H1 (cell line): ENCODE data around the gene TBL2. TPM values are rescaled to one million over a fixed set of nuclear protein-coding genes. Genes with fewer than 3 reads are reported as not detected.

Experiments
- EGR1 ChIP-seq: IDR thresholded peaks from 2 replicates; pipeline ENCODE4 v1.6.1; 2011; ENCODE audit warnings: low read depth, low read length, borderline replicate concordance
- JUND ChIP-seq: IDR thresholded peaks from 2 replicates; pipeline ENCODE4 v1.6.1; 2011; ENCODE audit warnings: mild to moderate bottlenecking, improper control_type of control experiment, low read length
- KDM1A ChIP-seq: fragments of 200-600, 300-600 bp; sonication (generic); IDR thresholded peaks from 2 replicates; pipeline ENCODE4 v1.7.1; 2016; ENCODE audit warnings: mild to moderate bottlenecking, low read length, borderline replicate concordance
- RAD21 ChIP-seq, 2 experiments: IDR thresholded peaks in 1 of 2; conservative IDR thresholded peaks in 1 of 2; 2 replicates each; pipeline ENCODE4 v1.6.1; 2011; ENCODE audit warnings: low read depth in 2 of 2, low read length in 2 of 2, improper control_type of control experiment in 1 of 2, inconsistent platforms in 1 of 2, mild to moderate bottlenecking in 1 of 2, moderate library complexity in 1 of 2
- RXRA ChIP-seq: IDR thresholded peaks from 2 replicates; pipeline ENCODE4 v1.6.1; 2011; ENCODE audit warnings: low read depth, mild to moderate bottlenecking, low read length, moderate library complexity; ENCODE audit not compliant: insufficient read depth
- SUZ12 ChIP-seq: fragments of 200-600 bp; sonication (generic); IDR thresholded peaks from 2 replicates; pipeline ENCODE4 v1.6.1; 2012; ENCODE audit warnings: mild to moderate bottlenecking, inconsistent platforms, low read length, moderate library complexity, mixed read lengths
- polyA plus RNA-seq, 7 experiments: library from polyadenylated mRNA; depleted of rRNA in 3 of 7; stranded (reverse) in 5 of 7; unstranded in 2 of 7; fragments of >200 nt in 5 of 7; fragments of 200-250 nt in 2 of 7; gene quantifications; 1 replicate in 5 of 7; 2 replicates in 1 of 7; 4 replicates in 1 of 7; pipeline versions ENCODE4 v1.2.1 to v1.2.3, GENCODE V29; 2011 to 2013; ENCODE audit warnings: missing spikeins in 2 of 7, mixed read lengths in 2 of 7
- total RNA-seq: library from RNA; stranded (reverse); fragmentation: NEBNext Ultra II Directional; extraction: Animal tissue kit (Norgen Biotek cat#: 25700); gene quantifications from 2 replicates; pipeline ENCODE4 v1.2.1, GENCODE V29; 2021
- TF ChIP-seq, protein P1 (sequence below): fragments of 300-600 bp; sonication (generic); IDR thresholded peaks from 2 replicates; pipeline ENCODE4 v1.7.1; 2012; ENCODE audit warnings: low read length, moderate library complexity, mild to moderate bottlenecking, inconsistent platforms; ENCODE audit not compliant: insufficient replicate concordance
- TF ChIP-seq, protein P2 (sequence below): IDR thresholded peaks from 2 replicates; pipeline ENCODE4 v1.6.1; 2011; ENCODE audit warnings: low read length, improper control_type of control experiment

Gene TBL2
- total and polyA plus RNA-seq, 2 of the 8 experiments (the other 6 are each of a cell fraction or from before 2014, with no cell fraction given): 25.8 to 29.7 TPM

DNA sequence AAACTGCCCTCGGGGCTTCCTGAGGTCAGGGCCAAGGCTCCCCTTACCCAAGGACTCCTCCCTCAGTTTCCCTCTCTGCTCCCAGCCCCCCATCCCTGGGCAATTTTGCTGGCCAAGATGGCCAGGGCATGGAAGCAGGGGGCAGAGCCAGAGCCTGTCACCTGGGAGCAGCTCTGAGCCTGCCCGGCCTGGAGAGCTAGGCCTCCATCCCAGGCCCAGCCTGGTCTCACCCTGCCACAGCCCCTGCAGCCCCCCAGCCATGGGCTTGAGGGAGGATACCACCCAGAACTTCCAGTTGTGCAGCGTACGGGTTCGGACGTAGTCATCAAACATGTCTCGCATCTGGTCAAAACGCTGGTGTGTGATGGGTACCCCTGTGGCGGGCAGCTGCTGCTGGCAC is 17.0 kb upstream of the TBL2 start (continued):
- TF ChIP-seq, protein P1, sequence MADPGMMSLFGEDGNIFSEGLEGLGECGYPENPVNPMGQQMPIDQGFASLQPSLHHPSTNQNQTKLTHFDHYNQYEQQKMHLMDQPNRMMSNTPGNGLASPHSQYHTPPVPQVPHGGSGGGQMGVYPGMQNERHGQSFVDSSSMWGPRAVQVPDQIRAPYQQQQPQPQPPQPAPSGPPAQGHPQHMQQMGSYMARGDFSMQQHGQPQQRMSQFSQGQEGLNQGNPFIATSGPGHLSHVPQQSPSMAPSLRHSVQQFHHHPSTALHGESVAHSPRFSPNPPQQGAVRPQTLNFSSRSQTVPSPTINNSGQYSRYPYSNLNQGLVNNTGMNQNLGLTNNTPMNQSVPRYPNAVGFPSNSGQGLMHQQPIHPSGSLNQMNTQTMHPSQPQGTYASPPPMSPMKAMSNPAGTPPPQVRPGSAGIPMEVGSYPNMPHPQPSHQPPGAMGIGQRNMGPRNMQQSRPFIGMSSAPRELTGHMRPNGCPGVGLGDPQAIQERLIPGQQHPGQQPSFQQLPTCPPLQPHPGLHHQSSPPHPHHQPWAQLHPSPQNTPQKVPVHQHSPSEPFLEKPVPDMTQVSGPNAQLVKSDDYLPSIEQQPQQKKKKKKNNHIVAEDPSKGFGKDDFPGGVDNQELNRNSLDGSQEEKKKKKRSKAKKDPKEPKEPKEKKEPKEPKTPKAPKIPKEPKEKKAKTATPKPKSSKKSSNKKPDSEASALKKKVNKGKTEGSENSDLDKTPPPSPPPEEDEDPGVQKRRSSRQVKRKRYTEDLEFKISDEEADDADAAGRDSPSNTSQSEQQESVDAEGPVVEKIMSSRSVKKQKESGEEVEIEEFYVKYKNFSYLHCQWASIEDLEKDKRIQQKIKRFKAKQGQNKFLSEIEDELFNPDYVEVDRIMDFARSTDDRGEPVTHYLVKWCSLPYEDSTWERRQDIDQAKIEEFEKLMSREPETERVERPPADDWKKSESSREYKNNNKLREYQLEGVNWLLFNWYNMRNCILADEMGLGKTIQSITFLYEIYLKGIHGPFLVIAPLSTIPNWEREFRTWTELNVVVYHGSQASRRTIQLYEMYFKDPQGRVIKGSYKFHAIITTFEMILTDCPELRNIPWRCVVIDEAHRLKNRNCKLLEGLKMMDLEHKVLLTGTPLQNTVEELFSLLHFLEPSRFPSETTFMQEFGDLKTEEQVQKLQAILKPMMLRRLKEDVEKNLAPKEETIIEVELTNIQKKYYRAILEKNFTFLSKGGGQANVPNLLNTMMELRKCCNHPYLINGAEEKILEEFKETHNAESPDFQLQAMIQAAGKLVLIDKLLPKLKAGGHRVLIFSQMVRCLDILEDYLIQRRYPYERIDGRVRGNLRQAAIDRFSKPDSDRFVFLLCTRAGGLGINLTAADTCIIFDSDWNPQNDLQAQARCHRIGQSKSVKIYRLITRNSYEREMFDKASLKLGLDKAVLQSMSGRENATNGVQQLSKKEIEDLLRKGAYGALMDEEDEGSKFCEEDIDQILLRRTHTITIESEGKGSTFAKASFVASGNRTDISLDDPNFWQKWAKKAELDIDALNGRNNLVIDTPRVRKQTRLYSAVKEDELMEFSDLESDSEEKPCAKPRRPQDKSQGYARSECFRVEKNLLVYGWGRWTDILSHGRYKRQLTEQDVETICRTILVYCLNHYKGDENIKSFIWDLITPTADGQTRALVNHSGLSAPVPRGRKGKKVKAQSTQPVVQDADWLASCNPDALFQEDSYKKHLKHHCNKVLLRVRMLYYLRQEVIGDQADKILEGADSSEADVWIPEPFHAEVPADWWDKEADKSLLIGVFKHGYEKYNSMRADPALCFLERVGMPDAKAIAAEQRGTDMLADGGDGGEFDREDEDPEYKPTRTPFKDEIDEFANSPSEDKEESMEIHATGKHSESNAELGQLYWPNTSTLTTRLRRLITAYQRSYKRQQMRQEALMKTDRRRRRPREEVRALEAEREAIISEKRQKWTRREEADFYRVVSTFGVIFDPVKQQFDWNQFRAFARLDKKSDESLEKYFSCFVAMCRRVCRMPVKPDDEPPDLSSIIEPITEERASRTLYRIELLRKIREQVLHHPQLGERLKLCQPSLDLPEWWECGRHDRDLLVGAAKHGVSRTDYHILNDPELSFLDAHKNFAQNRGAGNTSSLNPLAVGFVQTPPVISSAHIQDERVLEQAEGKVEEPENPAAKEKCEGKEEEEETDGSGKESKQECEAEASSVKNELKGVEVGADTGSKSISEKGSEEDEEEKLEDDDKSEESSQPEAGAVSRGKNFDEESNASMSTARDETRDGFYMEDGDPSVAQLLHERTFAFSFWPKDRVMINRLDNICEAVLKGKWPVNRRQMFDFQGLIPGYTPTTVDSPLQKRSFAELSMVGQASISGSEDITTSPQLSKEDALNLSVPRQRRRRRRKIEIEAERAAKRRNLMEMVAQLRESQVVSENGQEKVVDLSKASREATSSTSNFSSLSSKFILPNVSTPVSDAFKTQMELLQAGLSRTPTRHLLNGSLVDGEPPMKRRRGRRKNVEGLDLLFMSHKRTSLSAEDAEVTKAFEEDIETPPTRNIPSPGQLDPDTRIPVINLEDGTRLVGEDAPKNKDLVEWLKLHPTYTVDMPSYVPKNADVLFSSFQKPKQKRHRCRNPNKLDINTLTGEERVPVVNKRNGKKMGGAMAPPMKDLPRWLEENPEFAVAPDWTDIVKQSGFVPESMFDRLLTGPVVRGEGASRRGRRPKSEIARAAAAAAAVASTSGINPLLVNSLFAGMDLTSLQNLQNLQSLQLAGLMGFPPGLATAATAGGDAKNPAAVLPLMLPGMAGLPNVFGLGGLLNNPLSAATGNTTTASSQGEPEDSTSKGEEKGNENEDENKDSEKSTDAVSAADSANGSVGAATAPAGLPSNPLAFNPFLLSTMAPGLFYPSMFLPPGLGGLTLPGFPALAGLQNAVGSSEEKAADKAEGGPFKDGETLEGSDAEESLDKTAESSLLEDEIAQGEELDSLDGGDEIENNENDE: no peak
- TF ChIP-seq RAD21 (IDR thresholded peaks at IDR 0.05 in 1 of 2, conservative IDR thresholded peaks at IDR 0.05 in 1 of 2; ENCODE audit: low read depth in 2 of 2, low read length in 2 of 2) (no peak), KDM1A (no peak), EGR1 (no peak), SUZ12 (no peak), RXRA (no peak), JUND (no peak)
- TF ChIP-seq, protein P2, sequence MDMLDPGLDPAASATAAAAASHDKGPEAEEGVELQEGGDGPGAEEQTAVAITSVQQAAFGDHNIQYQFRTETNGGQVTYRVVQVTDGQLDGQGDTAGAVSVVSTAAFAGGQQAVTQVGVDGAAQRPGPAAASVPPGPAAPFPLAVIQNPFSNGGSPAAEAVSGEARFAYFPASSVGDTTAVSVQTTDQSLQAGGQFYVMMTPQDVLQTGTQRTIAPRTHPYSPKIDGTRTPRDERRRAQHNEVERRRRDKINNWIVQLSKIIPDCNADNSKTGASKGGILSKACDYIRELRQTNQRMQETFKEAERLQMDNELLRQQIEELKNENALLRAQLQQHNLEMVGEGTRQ: no peak
